ENCODE measurements around the gene FRK. TPM values are rescaled to one million over a fixed set of nuclear protein-coding genes. Genes with fewer than 3 reads are reported as not detected.

The FRK gene
- total RNA-seq, 4 donors from 2014 or later: 1.2 to 3.5 (median 2.4) TPM

DNA sequence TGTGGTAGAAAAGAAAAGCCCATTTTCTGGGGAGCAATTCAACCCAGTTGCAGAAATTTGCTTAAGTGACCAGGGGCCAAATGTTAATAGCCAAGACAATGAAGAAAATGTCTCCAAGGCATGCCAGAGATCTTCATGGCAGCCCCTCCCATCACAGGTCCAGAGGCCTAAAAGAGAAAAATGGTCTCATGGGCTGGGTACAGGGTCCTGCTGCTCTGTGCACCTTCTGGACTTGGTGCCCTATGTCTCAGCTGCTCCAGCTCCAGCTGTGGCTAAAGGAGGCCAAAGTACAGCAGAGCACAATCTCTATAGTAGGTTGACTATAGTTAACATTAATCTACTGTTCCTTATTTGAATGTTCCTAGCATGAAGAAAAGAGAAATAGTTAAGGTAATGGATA is 44.7 kb downstream of the FRK start:
- H3K27me3 ChIP-seq: no peaks in the 10 kb centered on the region
- intact Hi-C loops (cut with DNase I): no loop called here
- H3K9me3 ChIP-seq: no peaks in the 10 kb centered on the region
- peaks cover 4 to 7% of the 10 kb centered on the region in 2 donors for H3K4me1 ChIP-seq
- H3K36me3 ChIP-seq: no peaks in the 10 kb centered on the region
- no peak overlapping the region for H3K27ac ChIP-seq
- no peak overlapping the region for H3K4me3 ChIP-seq (replicated peaks in 1 of 3)
- TF ChIP-seq POLR2A (IDR thresholded peaks at IDR 0.05) (no peak), CTCF (IDR thresholded peaks at IDR 0.05) (no peak)
- DNase-seq: no peak

DNA sequence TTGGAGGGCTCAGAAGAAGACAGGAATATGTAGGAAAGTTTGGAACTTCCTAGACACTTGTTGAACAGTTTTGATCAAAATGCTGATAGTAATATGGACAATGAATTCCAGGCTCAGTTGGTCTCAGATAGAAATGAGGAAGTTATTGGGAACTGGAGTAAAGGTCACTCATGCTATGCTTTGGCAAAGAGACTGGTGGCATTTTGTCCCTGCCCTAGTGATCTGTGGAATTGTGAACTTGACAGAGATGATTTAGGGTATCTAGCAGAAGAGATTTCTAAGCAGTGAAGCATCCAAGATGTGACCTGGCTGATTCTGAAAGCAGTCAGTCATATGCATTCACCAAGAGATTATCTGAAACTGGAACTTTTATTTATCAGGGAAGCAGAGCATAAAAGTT is 45.1 kb downstream of the FRK start:
- no peak for DNase-seq
- H3K36me3 ChIP-seq: no peaks in the 10 kb centered on the region
- H3K27ac ChIP-seq: no peak overlapping the region
- H3K4me1 ChIP-seq: peaks cover 4 to 7% of the 10 kb centered on the region in 2 donors
- H3K27me3 ChIP-seq: no peaks in the 10 kb centered on the region
- H3K9me3 ChIP-seq: no peaks in the 10 kb centered on the region
- TF ChIP-seq CTCF (IDR thresholded peaks at IDR 0.05) (no peak), POLR2A (IDR thresholded peaks at IDR 0.05) (no peak)
- no peak overlapping the region for H3K4me3 ChIP-seq (replicated peaks in 1 of 3)
- intact Hi-C loops (cut with DNase I): no loop called here

DNA sequence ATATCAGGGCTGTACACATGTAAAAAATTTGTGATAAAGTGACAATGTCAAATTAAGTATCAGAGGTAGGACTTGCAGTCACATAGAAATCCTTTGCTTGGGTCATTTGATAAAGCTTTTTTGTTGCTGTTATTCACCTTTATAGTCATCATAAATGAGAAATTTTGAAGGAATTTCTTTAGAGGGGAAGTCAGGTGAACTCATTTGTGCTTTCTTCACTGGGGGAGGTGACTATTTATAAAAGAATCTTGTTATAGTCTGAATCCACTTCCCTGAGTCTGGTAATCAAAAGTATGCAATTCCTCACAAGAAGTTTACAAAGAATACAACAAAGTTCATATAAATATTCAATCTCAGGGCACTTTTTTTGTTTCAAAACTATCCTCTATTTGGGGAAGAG is 47.7 kb downstream of the FRK start:
- H3K36me3 ChIP-seq: no peaks in the 10 kb centered on the region
- no peaks in the 10 kb centered on the region for H3K27me3 ChIP-seq
- TF ChIP-seq CTCF (IDR thresholded peaks at IDR 0.05): no peak
- TF ChIP-seq POLR2A (IDR thresholded peaks at IDR 0.05): no peak
- H3K27ac ChIP-seq: no peak overlapping the region
- H3K9me3 ChIP-seq: no peaks in the 10 kb centered on the region
- peaks cover 0 to 7% of the 10 kb centered on the region in 2 donors for H3K4me1 ChIP-seq
- intact Hi-C loops (cut with DNase I): loop anchor here (5.0 kb wide), 1 partner anchor 89 kb away; the partner anchor contains the start of gene NT5DC1
- no peak overlapping the region for H3K4me3 ChIP-seq (replicated peaks in 1 of 3)
- DNase-seq: no peak

GRCh38 chr6:116012471-116012949 is 48.2 kb downstream of the FRK start:
- H3K4me3 ChIP-seq (replicated peaks in 1 of 3): no peak overlapping the region
- intact Hi-C loops (cut with DNase I): loop anchor here (5.0 kb wide), 1 partner anchor 90 kb away; the partner anchor contains the start of gene NT5DC1
- H3K9me3 ChIP-seq: no peaks in the 10 kb centered on the region
- TF ChIP-seq CTCF (IDR thresholded peaks at IDR 0.05) (no peak), POLR2A (IDR thresholded peaks at IDR 0.05) (no peak)
- no peak for DNase-seq
- 81 to 86% methylated on average over 1 of the region's 1 CpG for WGBS, 2 donors
- H3K27me3 ChIP-seq: no peaks in the 10 kb centered on the region
- H3K4me1 ChIP-seq: peaks cover 0 to 7% of the 10 kb centered on the region in 2 donors
- H3K27ac ChIP-seq: no peak overlapping the region
- no peaks in the 10 kb centered on the region for H3K36me3 ChIP-seq

- H3K4me3 ChIP-seq (replicated peaks in 1 of 3): no peak overlapping the region
- no peak for TF ChIP-seq CTCF (IDR thresholded peaks at IDR 0.05)
- TF ChIP-seq POLR2A (IDR thresholded peaks at IDR 0.05): no peak
- DNase-seq: no peak
- H3K27ac ChIP-seq: no peak overlapping the region
- intact Hi-C loops (cut with DNase I): loop anchor here (5.0 kb wide), 1 partner anchor 91 kb away; the partner anchor contains the start of gene NT5DC1
- H3K9me3 ChIP-seq: no peaks in the 10 kb centered on the region
- no peaks in the 10 kb centered on the region for H3K27me3 ChIP-seq
- WGBS, 2 donors: 92 to 93% methylated on average over 3 of the region's 3 CpGs
- H3K4me1 ChIP-seq: peaks cover 0 to 7% of the 10 kb centered on the region in 2 donors
- H3K36me3 ChIP-seq: no peaks in the 10 kb centered on the region
Measured at GRCh38 chr6:116011520-116011919, 49.2 kb downstream of the FRK start.
